H1 (cell line): ENCODE measurements around the gene UQCC3. TPM values are rescaled to one million over a fixed set of nuclear protein-coding genes. Genes with fewer than 3 reads are reported as not detected.

Experiments
- EGR1 ChIP-seq: IDR thresholded peaks from 2 replicates; pipeline ENCODE4 v1.6.1; 2011; ENCODE audit warnings: low read depth, low read length, borderline replicate concordance
- ZNF274 ChIP-seq: IDR thresholded peaks from 2 replicates; pipeline ENCODE4 v1.7.0; 2012; ENCODE audit warnings: low read length, borderline replicate concordance; ENCODE audit errors: extremely low read depth
- polyA plus RNA-seq, 7 experiments: library from polyadenylated mRNA; depleted of rRNA in 3 of 7; stranded (reverse) in 5 of 7; unstranded in 2 of 7; fragments of >200 nt in 5 of 7; fragments of 200-250 nt in 2 of 7; gene quantifications; 1 replicate in 5 of 7; 2 replicates in 1 of 7; 4 replicates in 1 of 7; pipeline versions ENCODE4 v1.2.1 to v1.2.3, GENCODE V29; 2011 to 2013; ENCODE audit warnings: missing spikeins in 2 of 7, mixed read lengths in 2 of 7
- total RNA-seq: library from RNA; stranded (reverse); fragmentation: NEBNext Ultra II Directional; extraction: Animal tissue kit (Norgen Biotek cat#: 25700); gene quantifications from 2 replicates; pipeline ENCODE4 v1.2.1, GENCODE V29; 2021

The UQCC3 gene
- total and polyA plus RNA-seq, 2 of the 8 experiments (the other 6 are each of a cell fraction or from before 2014, with no cell fraction given) = 14.2 to 15.7 TPM

DNA sequence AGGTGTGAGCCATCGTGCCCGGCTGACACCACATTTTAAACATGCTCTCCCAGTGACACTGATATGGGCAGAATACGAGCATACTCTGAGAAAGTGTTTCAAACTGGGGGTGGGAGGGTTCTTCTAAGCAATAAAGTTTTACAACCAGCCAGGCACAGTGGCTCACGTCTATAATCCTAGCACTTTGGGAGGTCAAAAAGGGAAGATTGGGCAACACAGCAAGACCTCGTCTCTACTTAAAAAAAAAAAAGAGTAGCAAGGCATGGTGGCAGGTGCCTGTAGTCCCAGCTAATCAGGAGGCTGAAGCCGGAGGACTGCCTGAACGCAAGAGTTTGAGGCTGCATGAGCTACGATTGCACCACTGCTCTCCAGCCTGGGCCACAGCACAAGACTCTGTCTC is 27.3 kb upstream of the UQCC3 start (continued):
- TF ChIP-seq ZNF274 (no peak), EGR1 (no peak)
